CD4-positive, alpha-beta T cell treated with Interleukin-1 beta for 1 hour (primary cell): ENCODE results near the gene SLC7A11.
A peak's percentile ranks its signal among the peaks of the same experiment; 100 is the strongest.

ENCODE experiments used
- DNase-seq, 2 donors: peaks; one replicate each; pipeline ENCODE4 v3.0.0-alpha.2; 2020 to 2022

SLC7A11 gene

GRCh38 chr4:138242076-138242833 is at the start of gene SLC7A11:
TSS of gene SLC7A11 (minus strand) at chr4:138242349. CDS start at chr4:138242069, 280 bp downstream.
- peak; percentile 55 to 65 for DNase-seq

- DNase-seq, result no peak
These were observed 49.3 kb upstream of the SLC7A11 start for GRCh38 chr4:138291431-138291830.

- DNase-seq, result no peak
These were observed 48.7 kb upstream of the SLC7A11 start for GRCh38 chr4:138290805-138291204.

- no peak for DNase-seq
These were observed 37.1 kb upstream of the SLC7A11 start for GRCh38 chr4:138279286-138279685.

GRCh38 chr4:138277133-138277532 is 35.0 kb upstream of the SLC7A11 start:
- no peak for DNase-seq

- DNase-seq, result no peak
These were observed 33.9 kb upstream of the SLC7A11 start for GRCh38 chr4:138275963-138276621.

DNA sequence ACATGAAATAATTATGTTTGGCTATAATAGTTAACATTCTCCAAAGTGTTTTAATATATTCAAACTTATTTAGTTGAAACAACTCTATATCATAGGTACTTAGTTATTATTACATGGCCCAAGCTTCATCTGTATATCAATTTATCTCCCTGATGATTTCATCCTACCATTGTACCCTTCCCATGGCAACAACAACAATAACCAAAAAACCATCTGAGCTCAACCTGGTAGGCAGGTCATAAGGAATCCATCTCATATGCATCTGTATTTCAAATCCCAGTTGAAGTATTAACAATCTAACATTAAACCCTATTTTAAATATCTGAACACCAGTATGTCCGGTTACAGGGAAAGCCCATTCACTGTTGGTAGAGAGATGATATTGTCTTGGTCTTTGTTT is 33.1 kb upstream of the SLC7A11 start:
- no peak for DNase-seq

DNA sequence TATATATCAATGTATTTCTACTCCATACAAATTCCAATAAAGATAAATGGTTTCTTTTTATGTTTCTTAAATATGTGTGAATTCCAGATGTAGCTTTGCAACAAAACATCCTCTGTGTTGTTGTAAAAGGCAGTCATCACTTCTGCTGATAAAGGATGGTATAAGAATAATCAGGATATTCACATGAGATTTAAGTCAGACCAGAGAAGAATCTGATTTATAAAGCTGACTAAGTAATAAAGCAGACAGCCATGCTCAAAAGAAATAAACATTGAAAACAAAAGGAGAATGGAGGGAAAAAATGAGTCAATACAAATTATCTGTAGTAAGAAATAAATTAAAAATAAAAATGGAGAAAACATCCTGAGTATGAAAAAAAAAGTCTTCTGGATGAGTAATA is 27.0 kb upstream of the SLC7A11 start:
- no peak for DNase-seq

DNA sequence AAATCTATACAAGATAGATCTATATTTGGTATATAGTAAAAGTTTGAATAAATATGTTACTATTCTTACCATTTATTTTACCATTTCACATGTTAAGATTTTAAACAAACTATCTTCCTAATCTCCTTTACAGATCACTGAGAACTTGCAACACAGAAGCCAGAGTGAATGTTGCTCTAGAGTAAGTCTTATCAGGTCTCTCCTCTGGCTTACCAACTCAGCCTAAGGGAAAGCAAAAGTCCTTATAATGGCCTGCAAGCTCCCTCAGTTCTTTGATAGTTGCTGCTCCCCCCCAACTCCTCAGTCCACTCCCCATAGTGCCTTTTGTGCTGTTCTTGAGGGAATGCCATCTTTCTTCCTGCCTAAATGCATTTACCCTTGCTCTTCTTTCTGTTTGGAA is 25.7 kb upstream of the SLC7A11 start:
- no peak for DNase-seq

DNA sequence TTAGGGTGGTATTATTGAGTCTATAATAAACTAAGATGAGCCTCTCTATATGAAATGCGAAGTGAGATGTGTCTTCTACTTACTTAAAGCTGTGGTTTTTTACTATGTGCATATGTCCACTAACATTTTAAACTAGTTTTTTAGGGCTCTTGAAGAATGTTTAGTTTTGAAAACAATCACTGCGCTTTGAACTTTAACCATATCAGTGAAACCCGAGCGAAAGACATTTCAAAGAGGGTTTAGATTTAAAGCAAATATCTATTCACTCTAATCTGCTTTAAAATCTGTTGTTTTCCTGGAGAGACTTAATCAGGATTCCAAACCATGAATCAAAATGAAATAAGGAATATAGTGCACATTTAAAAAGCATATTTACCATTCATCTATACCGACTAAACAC is 24.8 kb upstream of the SLC7A11 start:
- DNase-seq, result no peak

DNA sequence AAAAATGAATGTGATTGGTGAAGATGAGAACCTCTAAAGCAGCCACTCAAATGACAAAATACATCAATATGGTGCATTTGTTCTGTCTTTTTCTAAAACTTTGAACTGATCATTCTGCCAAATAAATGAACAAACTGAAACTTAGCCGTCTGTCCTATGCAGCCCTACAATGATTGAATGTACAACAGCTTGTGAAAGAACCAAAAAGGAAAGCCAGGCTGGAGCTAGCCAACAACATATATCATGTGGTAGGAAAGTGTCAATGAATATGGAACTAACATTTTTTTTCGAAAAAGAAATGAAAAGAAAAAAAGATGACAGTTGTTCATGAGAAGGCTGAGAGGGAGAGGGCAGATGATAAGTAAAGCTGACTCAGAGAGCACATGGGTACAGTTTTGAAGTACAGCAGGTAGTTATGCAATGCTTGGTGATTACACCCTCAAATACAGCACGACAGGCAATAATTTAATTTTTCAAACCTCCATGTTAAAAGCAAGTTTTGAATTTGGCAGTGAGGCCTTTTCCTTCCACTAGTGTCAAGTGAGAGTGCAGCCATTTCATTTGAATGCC is 21.2 kb upstream of the SLC7A11 start:
- DNase-seq, result no peak

DNA sequence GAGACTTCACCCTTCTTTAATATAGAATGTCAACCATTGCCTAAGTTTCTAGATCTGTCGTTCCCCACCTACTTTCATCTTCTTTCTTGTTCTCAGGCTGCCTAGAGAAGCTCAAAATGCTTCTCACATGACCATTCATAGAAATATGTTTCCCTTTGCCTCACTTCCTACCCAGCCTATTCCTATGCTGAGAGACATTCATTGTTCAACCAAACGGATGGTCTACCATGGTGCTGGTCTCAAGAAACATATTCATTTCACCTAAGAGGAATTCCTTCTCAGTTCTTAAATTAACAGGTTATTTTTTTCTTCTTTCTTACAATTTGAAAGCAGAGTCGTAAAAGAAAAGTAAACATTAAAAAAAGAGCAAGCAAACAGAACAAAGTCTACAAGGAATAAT is 20.3 kb upstream of the SLC7A11 start:
- DNase-seq, result no peak

DNA sequence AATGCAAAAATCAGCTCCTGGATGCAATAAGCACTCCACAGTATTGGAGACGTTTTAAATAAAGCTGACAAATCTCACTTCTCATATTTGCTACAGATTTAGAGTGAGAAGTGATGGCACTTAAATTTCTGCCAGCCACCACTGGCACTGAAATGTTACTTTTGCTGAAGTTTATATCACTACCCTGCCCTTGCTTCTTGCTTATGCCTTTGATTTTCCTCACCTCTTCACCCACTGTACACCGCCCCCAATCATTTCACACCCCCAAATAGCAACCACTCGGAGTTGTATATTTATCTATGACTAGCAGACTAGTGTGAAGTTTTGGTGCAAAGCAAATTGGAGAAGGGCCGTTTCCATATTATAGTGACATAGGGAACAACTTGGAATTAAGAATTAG is 19.9 kb upstream of the SLC7A11 start:
- no peak for DNase-seq

DNA sequence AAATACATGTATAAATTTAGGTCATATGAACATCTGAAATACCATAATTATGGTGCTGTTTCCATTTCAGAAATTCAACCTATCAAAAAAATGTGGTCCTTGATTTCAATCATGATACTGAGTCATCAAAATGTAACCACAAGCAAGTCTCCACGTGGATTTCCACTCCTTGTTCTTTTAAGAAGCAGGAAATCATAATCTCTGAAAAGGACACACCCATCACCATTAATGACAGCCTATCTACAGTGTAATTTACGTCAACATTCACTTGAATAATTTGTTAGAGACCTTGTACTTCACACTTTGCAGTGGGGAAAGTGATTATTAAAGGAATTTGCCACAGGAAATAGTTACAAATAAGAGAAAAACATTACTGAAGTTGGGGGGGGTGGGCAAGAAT is 17.7 kb upstream of the SLC7A11 start:
- DNase-seq, result no peak

DNA sequence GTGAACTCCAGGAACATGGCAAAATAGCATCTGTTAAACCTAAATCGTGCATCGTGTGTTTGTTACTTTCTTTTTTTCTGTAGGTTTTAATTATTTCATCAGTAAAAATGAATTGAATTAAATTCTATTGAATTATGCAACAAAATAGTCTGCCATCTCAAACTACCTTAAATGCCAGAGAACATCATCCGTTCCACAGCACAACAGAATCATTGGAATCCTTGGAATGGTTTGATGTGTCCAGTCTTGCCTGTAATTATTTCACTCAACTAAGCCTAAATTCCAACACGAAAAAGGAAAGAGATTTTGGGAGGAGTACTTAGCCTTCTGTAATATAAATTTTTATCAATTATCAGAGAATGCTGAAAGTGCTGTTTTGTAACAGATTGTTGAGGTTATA is 17.1 kb upstream of the SLC7A11 start:
- no peak for DNase-seq

GRCh38 chr4:138256608-138257007 is 14.5 kb upstream of the SLC7A11 start:
- no peak for DNase-seq

DNA sequence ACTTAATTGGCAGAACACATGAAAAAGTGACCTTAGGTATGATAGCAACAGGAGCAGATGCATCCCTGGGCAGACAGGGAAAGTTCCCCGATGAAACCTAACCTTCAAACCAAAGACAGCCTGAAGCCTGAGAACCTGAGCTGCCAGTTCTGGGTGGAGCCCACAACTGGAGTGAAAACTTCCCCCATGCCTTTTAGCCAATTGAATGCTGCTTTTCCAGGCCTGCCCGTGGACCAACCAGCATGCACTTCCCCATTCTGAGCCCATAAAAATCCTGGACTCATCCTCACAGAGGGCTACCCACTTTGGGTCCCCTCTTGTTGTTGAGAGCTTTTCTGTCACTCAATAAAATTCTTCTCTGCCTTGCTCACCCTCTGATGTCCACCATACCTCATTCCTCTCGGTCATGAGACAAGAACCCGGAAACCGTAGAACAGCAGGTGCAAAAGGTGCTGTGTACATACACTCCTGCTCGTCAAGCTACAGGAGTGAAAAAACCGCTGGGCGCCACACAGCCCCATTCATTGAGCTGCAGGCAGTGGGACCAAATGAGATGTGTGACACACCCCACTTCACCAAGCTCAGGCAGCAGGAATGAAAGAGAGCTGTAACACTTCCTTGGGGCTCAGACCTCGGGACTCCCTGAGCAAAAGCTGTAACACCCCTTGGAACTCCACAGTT is 13.9 kb upstream of the SLC7A11 start:
- no peak for DNase-seq

- DNase-seq, result no peak
These were observed 10.4 kb upstream of the SLC7A11 start for GRCh38 chr4:138252551-138252950.

GRCh38 chr4:138251938-138252337 is 9.8 kb upstream of the SLC7A11 start:
- no peak for DNase-seq

DNA sequence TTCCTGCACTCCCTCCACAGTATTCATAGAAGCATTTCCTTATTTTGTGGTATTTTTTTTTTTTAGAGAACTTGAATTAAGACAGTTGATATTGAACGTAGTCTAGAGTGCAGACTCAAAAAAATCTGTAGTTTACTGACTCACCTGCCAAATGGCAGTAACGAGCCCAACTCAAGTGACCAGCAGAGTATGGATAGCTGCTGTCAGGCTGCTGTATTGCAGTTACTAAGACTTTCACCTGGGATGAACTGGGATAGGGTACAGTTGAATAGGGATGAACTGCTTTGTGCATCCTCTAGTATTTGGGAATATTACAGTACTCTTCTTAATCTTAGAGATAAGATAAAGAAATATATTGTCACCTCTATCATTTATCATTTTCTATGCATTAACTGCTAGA is 7.0 kb upstream of the SLC7A11 start:
- DNase-seq, result no peak

DNA sequence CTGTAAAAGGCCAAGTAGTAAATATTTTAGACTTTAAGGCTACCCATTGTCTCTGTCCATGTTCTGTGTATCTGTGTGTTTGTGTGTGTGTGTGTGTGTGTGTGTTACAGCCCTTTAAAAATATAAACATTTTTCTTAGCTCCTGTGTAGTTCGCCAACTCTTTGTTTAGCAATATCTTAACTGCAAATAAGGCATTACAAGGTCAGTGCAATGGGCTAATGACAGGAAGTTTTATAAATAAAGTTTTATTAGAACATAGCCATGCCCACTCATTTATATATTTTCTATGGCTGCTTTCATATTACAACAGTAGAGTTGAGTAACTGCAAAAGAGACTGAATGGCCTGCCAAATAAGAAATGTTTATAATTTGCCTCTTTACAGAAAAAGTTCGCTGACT is 5.9 kb upstream of the SLC7A11 start:
- DNase-seq, result no peak

GRCh38 chr4:138247643-138248042 is 5.5 kb upstream of the SLC7A11 start:
- DNase-seq, result no peak

- DNase-seq, result no peak
These were observed 1.2 kb upstream of the SLC7A11 start for GRCh38 chr4:138243369-138243768.

DNA sequence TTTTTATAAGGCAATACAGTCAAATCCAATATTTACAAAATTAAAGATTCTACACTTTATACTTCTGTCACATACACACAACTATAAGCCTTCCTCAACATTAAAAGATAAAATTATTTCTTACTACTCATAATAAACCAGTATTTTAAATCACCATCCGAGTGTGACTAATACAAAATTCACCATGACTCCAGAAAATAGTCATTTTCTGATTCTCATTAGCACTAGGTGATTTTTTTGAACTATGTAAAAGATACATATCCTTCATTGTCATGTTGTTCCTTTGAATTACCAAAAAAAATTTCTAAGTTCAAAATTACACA is 646 bp upstream of the SLC7A11 start:
- no peak for DNase-seq
